SJSA1 (cell line): ENCODE results near the gene TMEM238L. TPM values are rescaled to one million over a fixed set of nuclear protein-coding genes. Genes with fewer than 3 reads are reported as not detected.

ENCODE experiments used
- DNase-seq, 2 experiments: peaks; one replicate each; pipeline ENCODE4 v3.0.0-alpha.2; 2015 to 2020; ENCODE audit warnings: low spot score in 2 of 2, low read depth in 1 of 2
- H3K27ac ChIP-seq: fragments of 250-450 bp; sonication (Bioruptor Pico); 2 replicates; pipeline ENCODE4 v1.5.1; 2020; ENCODE audit warnings: mild to moderate bottlenecking, moderate library complexity
- H3K27me3 ChIP-seq: fragments of 250-450 bp; sonication (Bioruptor Pico); replicated peaks from 2 replicates; pipeline ENCODE4 v1.5.1; 2020; ENCODE audit warnings: mild to moderate bottlenecking, moderate library complexity
- H3K36me3 ChIP-seq: fragments of 250-450 bp; sonication (Bioruptor Pico); 2 replicates; pipeline ENCODE4 v1.5.1; 2020; ENCODE audit warnings: mild to moderate bottlenecking
- H3K4me1 ChIP-seq: fragments of 250-450 bp; sonication (Bioruptor Pico); replicated peaks from 2 replicates; pipeline ENCODE4 v1.6.1; 2021; ENCODE audit warnings: mild to moderate bottlenecking
- H3K4me3 ChIP-seq: fragments of 250-450 bp; sonication (Bioruptor Pico); 2 replicates; pipeline ENCODE4 v1.5.1; 2020; ENCODE audit warnings: mild to moderate bottlenecking
- H3K9me3 ChIP-seq: fragments of 250-450 bp; sonication (Bioruptor Pico); replicated peaks from 2 replicates; pipeline ENCODE4 v1.5.1; 2020; ENCODE audit warnings: mild to moderate bottlenecking
- total RNA-seq: library from RNA; depleted of rRNA; stranded (reverse); fragments of >200 nt; shearing (Covaris generic); gene quantifications from 2 replicates; pipeline ENCODE4 v1.2.3, GENCODE V29; 2014

Gene TMEM238L
- total RNA-seq, 1 experiment from 2014 or later: not detected

- Histone ChIP-seq H3K4me3 (no peak overlapping the region), H3K9me3 (no peaks in the 10 kb centered on the region), H3K4me1 (no peaks in the 10 kb centered on the region), H3K27me3 (no peaks in the 10 kb centered on the region), H3K27ac (no peak overlapping the region), H3K36me3 (no peaks in the 10 kb centered on the region)
- DNase-seq: no peak
These were observed 17.9 kb upstream of the TMEM238L start for GRCh38 chr17:10821770-10822169.

GRCh38 chr17:10821054-10821453, 17.2 kb upstream of the TMEM238L start:
- no peak overlapping the region for H3K4me3 ChIP-seq
- H3K27ac ChIP-seq: no peak overlapping the region
- no peaks in the 10 kb centered on the region for H3K27me3 ChIP-seq
- H3K36me3 ChIP-seq: no peaks in the 10 kb centered on the region
- no peaks in the 10 kb centered on the region for H3K4me1 ChIP-seq
- no peak for DNase-seq
- H3K9me3 ChIP-seq: no peaks in the 10 kb centered on the region

GRCh38 chr17:10815319-10815718, 11.4 kb upstream of the TMEM238L start:
- no peak overlapping the region for H3K27ac ChIP-seq
- H3K27me3 ChIP-seq: no peaks in the 10 kb centered on the region
- DNase-seq: no peak
- H3K4me1 ChIP-seq: no peaks in the 10 kb centered on the region
- H3K36me3 ChIP-seq: no peaks in the 10 kb centered on the region
- H3K9me3 ChIP-seq: no peaks in the 10 kb centered on the region
- no peak overlapping the region for H3K4me3 ChIP-seq

DNA sequence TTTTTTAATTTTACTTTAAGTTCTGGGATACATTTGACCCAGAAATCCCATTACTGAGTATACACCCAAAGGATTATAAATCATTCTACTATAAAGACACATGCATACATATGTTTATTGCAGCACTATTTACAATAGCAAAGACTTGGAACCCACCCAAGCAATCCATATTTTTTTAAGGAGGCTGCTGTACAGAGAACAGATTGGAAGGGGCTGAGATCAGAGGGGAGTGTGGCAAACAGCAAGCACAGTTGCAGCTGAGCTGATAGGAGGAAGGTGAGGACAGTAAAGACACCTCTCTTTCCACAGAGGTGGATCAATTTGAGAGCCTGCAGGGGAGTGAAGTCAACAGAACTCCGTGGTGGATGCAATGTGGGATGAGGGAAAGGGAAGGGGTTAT, 10.2 kb upstream of the TMEM238L start:
- H3K27me3 ChIP-seq: no peaks in the 10 kb centered on the region
- no peaks in the 10 kb centered on the region for H3K9me3 ChIP-seq
- no peaks in the 10 kb centered on the region for H3K36me3 ChIP-seq
- DNase-seq: no peak
- no peaks in the 10 kb centered on the region for H3K4me1 ChIP-seq
- H3K4me3 ChIP-seq: no peak overlapping the region
- no peak overlapping the region for H3K27ac ChIP-seq

- no peak overlapping the region for H3K27ac ChIP-seq
- H3K9me3 ChIP-seq: no peaks in the 10 kb centered on the region
- H3K4me1 ChIP-seq: no peaks in the 10 kb centered on the region
- H3K4me3 ChIP-seq: no peak overlapping the region
- no peaks in the 10 kb centered on the region for H3K36me3 ChIP-seq
- H3K27me3 ChIP-seq: no peaks in the 10 kb centered on the region
- no peak for DNase-seq
These were observed 8.8 kb upstream of the TMEM238L start for GRCh38 chr17:10812674-10813073.

GRCh38 chr17:10809605-10810004, 5.7 kb upstream of the TMEM238L start:
- Histone ChIP-seq H3K9me3 (no peaks in the 10 kb centered on the region), H3K4me3 (no peak overlapping the region), H3K4me1 (no peaks in the 10 kb centered on the region), H3K27ac (no peak overlapping the region), H3K36me3 (no peaks in the 10 kb centered on the region), H3K27me3 (no peaks in the 10 kb centered on the region)
- no peak for DNase-seq

DNA sequence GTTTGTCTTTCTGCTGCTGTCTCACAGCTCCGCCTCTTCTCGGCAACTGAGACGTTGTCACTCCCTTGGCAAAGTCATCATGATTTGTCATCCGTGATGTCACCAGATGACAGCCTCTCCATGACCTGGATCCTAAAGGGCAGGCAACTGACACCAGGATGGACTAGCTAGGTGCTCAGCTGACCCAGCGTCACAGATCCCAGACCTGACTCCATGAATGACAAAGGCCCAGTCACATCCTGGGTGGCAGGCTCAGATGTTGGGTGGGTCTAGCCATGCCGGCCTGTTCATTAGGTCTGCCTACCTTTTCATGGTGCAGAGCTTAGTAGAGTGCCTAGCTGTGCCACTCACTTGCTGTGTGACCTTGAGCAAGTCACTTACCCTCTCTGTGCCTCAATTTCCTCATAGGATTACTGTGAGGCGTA, 3.8 kb upstream of the TMEM238L start:
- no peaks in the 10 kb centered on the region for H3K9me3 ChIP-seq

DNA sequence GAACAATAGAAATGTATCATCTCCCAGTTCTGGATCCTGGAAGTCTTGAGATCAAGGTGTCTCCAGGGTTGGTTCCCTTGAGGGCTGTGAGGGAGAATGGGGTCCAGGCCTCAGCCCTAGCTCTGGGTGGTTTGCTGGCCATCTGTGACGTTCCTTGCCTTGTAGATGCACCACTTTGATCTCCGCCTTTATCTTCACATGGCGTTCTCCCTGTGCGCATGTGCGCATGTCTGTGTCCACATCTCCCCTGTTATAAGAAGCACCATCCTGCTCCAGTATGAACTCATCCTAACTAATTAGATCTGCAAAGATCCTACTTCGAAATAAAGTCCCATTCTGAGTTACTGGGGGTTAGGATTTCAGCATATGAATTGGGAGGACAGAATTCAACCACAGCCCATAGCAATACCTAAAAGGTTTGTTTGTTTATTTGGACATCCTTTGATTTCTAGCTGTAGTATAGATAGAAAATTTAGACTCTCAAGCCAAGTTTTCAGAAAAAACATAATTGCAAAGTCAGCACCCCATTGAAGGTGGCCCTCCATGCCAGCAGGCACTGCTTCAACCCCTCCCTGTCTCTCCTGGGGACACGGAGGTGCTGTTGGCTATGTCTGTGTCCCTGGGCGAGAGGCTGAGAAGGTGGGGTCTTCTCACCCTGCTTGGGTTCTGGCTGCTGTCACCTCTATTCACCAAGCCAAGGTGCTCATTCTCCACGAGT, 2.8 kb upstream of the TMEM238L start:
- no peak overlapping the region for H3K27ac ChIP-seq
- DNase-seq: no peak
- no peaks in the 10 kb centered on the region for H3K27me3 ChIP-seq
- H3K9me3 ChIP-seq: no peaks in the 10 kb centered on the region
- no peaks in the 10 kb centered on the region for H3K36me3 ChIP-seq
- H3K4me3 ChIP-seq: no peak overlapping the region
- H3K4me1 ChIP-seq: no peaks in the 10 kb centered on the region

More for the DNA sequence above, 3.8 kb upstream of the TMEM238L start:
- Histone ChIP-seq H3K4me3 (no peak overlapping the region), H3K36me3 (no peaks in the 10 kb centered on the region), H3K27me3 (no peaks in the 10 kb centered on the region), H3K27ac (no peak overlapping the region), H3K4me1 (no peaks in the 10 kb centered on the region)
- DNase-seq: no peak

- H3K27ac ChIP-seq: no peak overlapping the region
- no peaks in the 10 kb centered on the region for H3K27me3 ChIP-seq
- DNase-seq: no peak
- H3K36me3 ChIP-seq: no peaks in the 10 kb centered on the region
- no peak overlapping the region for H3K4me3 ChIP-seq
- no peaks in the 10 kb centered on the region for H3K9me3 ChIP-seq
- H3K4me1 ChIP-seq: no peaks in the 10 kb centered on the region
These were observed 2.0 kb upstream of the TMEM238L start for GRCh38 chr17:10805911-10806310.

GRCh38 chr17:10804546-10804945, 647 bp upstream of the TMEM238L start:
- DNase-seq: no peak
- no peaks in the 10 kb centered on the region for H3K27me3 ChIP-seq
- no peaks in the 10 kb centered on the region for H3K36me3 ChIP-seq
- H3K4me3 ChIP-seq: no peak overlapping the region
- no peaks in the 10 kb centered on the region for H3K9me3 ChIP-seq
- H3K4me1 ChIP-seq: no peaks in the 10 kb centered on the region
- no peak overlapping the region for H3K27ac ChIP-seq

DNA sequence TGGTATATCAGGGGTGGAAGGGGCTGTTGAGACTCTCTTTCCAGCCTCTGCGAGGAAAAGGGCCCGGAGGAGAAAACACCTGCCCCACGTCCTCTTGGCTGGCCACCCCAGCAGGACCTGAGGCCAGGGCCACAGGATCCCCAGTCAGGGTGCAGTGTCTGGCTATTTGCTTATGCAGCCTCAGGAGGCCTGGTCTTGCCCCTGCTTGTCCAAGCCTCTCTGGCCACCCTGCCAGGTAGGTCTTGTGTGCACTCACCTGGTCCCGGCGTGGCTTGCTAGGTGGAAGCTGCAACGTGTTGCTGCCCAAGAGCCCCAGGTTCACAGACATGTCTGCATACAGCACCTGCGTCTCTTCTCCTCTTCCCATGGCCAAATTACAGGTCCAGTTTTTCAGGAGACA, 549 bp downstream of the TMEM238L start:
- H3K36me3 ChIP-seq: no peaks in the 10 kb centered on the region
- no peak overlapping the region for H3K27ac ChIP-seq
- no peak for DNase-seq
- no peak overlapping the region for H3K4me3 ChIP-seq
- H3K9me3 ChIP-seq: no peaks in the 10 kb centered on the region
- H3K27me3 ChIP-seq: no peaks in the 10 kb centered on the region
- H3K4me1 ChIP-seq: no peaks in the 10 kb centered on the region

DNA sequence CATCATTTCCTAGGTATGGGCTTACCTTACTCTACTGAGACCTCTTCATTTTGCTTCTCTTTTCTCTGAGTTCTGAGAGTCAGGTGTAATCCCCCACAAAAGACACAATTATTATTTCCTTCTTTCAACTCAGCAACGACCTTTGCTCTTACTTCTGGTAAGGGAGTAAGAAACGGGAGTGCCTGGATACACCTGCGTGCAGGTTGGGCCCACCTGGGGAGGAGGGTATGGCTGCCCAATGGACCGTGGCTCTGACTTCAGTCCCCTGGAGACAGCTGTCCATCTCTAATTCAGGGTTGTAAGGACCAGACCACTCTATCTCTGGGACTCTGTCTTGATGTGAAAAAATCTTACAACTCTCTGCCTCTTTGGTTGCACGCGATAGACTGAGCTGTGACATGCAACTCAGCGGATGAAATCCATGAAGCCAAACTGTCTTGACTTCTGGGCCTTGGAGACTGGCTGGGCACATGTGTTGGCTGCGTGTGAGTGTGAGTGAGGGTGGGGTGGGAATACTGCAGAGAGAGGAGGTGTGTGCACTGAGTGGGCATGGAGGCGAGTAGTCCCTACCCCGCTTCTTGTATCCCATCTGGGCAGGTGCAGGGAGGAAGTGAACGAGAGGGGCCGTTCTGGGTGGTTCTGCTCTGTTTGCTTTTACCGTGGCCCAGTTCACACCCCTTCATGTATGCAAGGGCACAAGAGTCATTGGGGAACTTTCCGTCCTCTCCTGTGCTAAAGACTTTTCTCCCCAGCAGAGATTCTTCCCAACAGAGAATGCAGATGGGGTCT, 1.2 kb downstream of the TMEM238L start:
- H3K4me1 ChIP-seq: no peaks in the 10 kb centered on the region
- no peak overlapping the region for H3K27ac ChIP-seq
- no peaks in the 10 kb centered on the region for H3K27me3 ChIP-seq
- DNase-seq: no peak
- no peak overlapping the region for H3K4me3 ChIP-seq
- H3K36me3 ChIP-seq: no peaks in the 10 kb centered on the region
- no peaks in the 10 kb centered on the region for H3K9me3 ChIP-seq

GRCh38 chr17:10799407-10799806, 4.5 kb downstream of the TMEM238L start:
- Histone ChIP-seq H3K4me3 (no peak overlapping the region), H3K4me1 (no peaks in the 10 kb centered on the region), H3K27ac (no peak overlapping the region), H3K27me3 (no peaks in the 10 kb centered on the region), H3K9me3 (no peaks in the 10 kb centered on the region), H3K36me3 (no peaks in the 10 kb centered on the region)
- no peak for DNase-seq

- Histone ChIP-seq H3K27me3 (no peaks in the 10 kb centered on the region), H3K9me3 (no peaks in the 10 kb centered on the region), H3K4me3 (no peak overlapping the region), H3K4me1 (no peaks in the 10 kb centered on the region), H3K36me3 (no peaks in the 10 kb centered on the region), H3K27ac (no peak overlapping the region)
- no peak for DNase-seq
These were observed 5.0 kb downstream of the TMEM238L start for GRCh38 chr17:10798910-10799309.
